ENCODE measurements around the gene GFRA4.

Gene GFRA4

GRCh38 chr20:3694864-3695263, 31.7 kb upstream of the GFRA4 start:
- no peak for DNase-seq (ENCODE audit: low read depth in 2 of 2)

GRCh38 chr20:3693376-3693775, 30.2 kb upstream of the GFRA4 start:
- no peak for DNase-seq (ENCODE audit: low read depth in 2 of 2)

GRCh38 chr20:3692706-3693294, 29.6 kb upstream of the GFRA4 start:
- DNase-seq (ENCODE audit: low read depth in 2 of 2) = no peak

DNA sequence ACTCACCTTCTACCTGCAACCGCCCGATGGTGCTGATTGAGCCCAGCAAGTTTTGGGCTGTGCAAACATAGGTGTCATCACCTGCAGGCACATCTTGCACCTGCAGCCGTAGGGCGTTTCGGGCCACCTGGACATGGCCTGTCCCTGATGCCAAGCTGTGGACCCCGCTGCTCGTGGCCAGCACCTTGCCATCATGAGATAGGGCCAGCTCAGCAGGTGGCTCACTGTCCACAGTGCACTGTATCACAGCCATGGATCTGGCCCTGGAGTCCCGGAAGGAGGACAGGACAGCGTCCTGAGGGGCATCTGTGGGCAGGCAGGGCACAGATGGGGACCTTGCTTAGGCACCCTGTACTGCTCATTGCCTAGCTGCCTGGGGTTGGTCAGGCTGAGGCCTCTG, 28.7 kb upstream of the GFRA4 start:
- no peak for DNase-seq (ENCODE audit: low read depth in 2 of 2)

DNA sequence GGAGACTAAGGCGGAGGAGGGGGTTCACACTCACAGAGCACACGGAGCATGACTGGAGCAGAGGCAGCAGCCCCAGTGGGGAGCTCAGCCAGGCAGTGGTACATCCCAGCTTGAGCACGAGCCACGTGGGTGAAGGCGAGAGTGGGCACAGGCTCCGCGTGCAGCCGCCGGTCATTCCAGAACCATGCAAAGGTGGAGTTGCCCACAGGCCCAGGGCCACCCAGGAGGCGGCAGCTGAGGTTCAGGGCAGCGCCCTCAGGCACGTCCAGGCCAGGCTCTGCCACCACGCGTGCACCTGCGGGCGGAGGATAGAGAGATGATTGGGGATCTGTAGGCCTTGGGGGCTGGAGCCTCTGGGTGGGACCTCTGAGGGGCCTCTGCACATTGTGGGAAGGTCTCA, 28.1 kb upstream of the GFRA4 start:
- DNase-seq (ENCODE audit: low read depth in 2 of 2) = no peak

GRCh38 chr20:3690413-3690812, 27.2 kb upstream of the GFRA4 start:
- no peak for DNase-seq (ENCODE audit: low read depth in 2 of 2)

DNA sequence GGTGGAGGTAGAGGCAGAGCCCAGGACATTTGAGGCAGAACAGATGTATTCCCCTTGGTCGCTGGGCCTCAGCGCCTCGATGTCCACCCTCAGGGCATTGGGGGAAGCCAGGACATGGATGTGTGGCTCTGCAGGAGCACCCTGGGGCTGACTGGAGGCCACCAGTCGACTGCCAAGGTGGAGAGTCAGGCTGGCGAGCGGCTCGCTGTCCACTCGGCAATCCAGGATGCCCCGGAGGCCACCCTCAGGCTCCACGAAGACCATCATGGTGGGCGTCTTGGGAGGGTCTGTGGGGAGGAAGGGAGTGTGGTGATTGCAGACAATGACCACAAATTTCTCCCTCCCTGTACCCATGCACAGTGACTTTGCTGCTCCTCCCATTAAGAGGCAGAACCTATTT, 26.8 kb upstream of the GFRA4 start:
- DNase-seq (ENCODE audit: low read depth in 2 of 2) = no peak

GRCh38 chr20:3687655-3688054, 24.5 kb upstream of the GFRA4 start:
- DNase-seq (ENCODE audit: low read depth in 2 of 2) = no peak

DNA sequence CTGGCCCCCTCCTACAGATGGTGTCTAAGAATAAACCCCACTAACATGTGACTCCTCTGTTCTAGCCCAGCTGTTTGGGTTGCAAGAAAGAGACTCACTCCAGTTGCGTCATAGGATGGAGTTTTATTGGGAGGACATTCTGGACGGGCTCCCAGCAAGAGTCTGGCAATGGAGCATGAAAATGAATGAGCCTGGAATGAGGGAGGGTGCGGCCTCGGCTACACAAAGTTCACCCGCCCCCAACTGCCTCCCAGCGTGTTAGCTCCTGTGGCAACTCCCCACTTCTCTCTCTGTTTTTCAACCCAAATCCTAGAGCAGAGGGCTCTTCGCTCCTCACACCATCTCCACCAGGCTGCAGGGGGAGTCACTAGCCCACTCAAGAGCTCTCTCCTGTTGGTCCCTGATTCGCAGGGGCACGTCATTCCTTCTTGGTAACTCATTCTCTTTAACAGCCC, 23.7 kb upstream of the GFRA4 start:
- no peak for DNase-seq (ENCODE audit: low read depth in 2 of 2)

GRCh38 chr20:3686421-3686820, 23.2 kb upstream of the GFRA4 start:
- DNase-seq (ENCODE audit: low read depth in 2 of 2) = no peak

- DNase-seq (ENCODE audit: low read depth in 2 of 2) = no peak
Measured at GRCh38 chr20:3685341-3685740, 22.1 kb upstream of the GFRA4 start.

GRCh38 chr20:3681931-3682781, 19.0 kb upstream of the GFRA4 start, which contains the start of gene ADAM33:
ADAM33 (minus strand) TSS chr20:3682010; CDS start chr20:3682004, 6 bp downstream.
- no peak for DNase-seq (ENCODE audit: low read depth in 2 of 2)

- no peak for DNase-seq (ENCODE audit: low read depth in 2 of 2)
Measured at GRCh38 chr20:3681352-3681930, 18.2 kb upstream of the GFRA4 start.

GRCh38 chr20:3680701-3681351, 17.6 kb upstream of the GFRA4 start:
- DNase-seq (ENCODE audit: low read depth in 2 of 2) = no peak

GRCh38 chr20:3679749-3680700, 16.8 kb upstream of the GFRA4 start:
- no peak for DNase-seq (ENCODE audit: low read depth in 2 of 2)

GRCh38 chr20:3678856-3679720, 15.9 kb upstream of the GFRA4 start:
- DNase-seq (ENCODE audit: low read depth in 2 of 2) = no peak

GRCh38 chr20:3678198-3678597, 15.0 kb upstream of the GFRA4 start:
- DNase-seq (ENCODE audit: low read depth in 2 of 2) = no peak

DNA sequence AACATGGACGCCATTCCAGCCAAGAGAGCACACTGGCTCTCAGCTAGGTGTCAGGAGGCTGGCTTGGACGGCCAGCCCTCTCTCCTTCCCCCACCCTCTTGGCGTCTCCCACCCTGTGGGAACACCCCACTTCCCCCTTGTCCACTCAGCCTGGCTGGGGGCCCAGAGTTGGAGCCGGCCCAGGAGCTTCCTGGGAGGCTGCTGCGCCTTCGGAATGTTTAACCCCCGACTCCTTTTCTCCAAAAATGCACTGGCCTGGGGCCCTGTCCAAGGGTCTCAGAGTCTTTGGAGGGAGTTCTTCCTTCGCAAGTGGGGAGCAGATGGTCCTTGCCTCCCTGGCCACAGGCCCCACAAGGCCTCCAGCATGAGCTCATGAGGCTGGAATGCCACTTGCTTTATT, 14.5 kb upstream of the GFRA4 start:
- no peak for DNase-seq (ENCODE audit: low read depth in 2 of 2)

- DNase-seq (ENCODE audit: low read depth in 2 of 2) = no peak
Measured at GRCh38 chr20:3674995-3675900, 12.0 kb upstream of the GFRA4 start.
